Activated T-cell treated with anti-CD3 and anti-CD28 coated beads for 24 hours (primary cell): ENCODE results near the gene DENND1A.

Experiments
- DNase-seq: peaks from one replicate; pipeline ENCODE4 v3.0.0-alpha.2; 2020; ENCODE audit warnings: low read depth

The DENND1A gene

GRCh38 chr9:123370526-123371227, 559.2 kb downstream of the DENND1A start:
- no peak for DNase-seq

DNA sequence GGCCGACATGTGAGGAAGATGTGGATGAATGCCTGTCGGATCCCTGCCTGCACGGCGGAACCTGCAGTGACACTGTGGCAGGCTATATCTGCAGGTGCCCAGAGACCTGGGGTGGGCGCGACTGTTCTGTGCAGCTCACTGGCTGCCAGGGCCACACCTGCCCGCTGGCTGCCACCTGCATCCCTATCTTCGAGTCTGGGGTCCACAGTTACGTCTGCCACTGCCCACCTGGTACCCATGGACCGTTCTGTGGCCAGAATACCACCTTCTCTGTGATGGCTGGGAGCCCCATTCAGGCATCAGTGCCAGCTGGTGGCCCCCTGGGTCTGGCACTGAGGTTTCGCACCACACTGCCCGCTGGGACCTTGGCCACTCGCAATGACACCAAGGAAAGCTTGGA, 559.8 kb downstream of the DENND1A start:
- no peak for DNase-seq

DNA sequence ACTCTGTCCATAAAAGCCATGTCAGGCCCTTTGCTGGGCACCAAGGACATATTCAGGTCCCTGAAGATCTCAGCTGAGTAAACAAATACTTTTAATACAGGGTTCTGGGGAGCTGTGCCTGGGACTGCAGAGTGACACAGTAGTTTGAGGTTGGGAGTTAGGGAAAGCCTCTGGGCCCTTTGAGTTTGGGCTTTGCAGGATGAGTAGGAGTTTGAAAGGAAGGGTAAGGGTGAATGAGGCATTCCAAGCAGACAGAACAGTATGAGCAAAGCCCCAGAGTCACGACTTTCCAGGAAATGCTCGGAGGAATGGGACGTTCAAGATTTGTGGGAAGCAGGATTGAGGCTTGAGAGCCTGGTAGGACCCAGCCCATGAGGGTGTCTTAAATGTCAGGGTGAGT, 560.6 kb downstream of the DENND1A start:
- no peak for DNase-seq

GRCh38 chr9:123368536-123369153, 561.3 kb downstream of the DENND1A start:
- DNase-seq = no peak

DNA sequence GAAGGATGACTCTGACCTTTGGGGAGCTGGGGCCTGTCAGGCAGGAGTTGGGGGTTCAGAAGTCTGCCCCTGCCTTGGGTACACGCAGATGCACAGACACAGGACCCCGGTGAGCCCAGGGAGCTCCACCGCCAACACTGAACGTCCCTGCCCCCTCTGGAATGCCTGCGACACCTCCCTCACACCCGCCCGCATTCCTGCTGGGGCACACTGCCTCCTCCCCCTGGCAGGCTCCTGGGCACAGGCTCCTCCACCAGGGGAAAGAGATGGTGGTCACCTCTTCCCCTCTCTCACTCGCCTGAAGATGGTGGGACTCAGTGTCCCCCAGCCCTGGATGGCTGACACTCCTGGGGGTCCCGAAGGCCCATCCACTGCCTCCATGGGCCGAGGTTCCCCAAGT, 561.9 kb downstream of the DENND1A start:
- no peak for DNase-seq

GRCh38 chr9:123365881-123366528, 563.9 kb downstream of the DENND1A start:
- no peak for DNase-seq

- DNase-seq = no peak
These were observed 564.5 kb downstream of the DENND1A start for GRCh38 chr9:123365287-123365880.

DNA sequence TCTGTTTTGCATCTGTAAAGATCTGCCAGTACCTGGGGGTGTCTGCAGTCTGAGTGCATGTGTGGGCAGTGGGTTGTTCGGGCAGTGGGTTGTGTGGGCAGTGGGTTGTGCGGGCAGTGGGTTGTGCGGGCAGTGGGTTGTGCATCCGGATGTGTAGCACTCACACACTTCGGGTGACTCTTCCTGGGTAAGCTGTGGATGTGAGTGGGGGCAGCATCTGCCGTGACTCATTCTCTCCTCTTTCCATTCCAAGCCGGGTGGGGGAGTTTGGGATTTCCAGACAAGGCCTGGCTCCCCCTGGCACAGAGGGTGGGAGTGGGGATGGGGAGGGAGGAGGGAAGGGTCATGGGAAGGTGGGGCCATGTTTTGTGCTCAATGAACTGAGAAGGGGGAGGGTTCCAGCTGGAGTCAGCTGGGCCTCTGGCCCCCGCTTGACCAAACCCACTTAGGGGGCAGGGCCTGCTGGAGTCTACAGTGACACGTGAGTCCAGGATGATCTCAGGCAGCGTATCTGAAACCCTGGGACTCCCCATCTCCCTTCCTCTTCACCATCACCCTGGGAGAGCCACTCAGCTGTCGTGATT, 565.6 kb downstream of the DENND1A start:
- DNase-seq = no peak

- DNase-seq = no peak
These were observed 567.1 kb downstream of the DENND1A start for GRCh38 chr9:123362856-123363255.

- no peak for DNase-seq
These were observed 568.0 kb downstream of the DENND1A start for GRCh38 chr9:123361731-123362510.

DNA sequence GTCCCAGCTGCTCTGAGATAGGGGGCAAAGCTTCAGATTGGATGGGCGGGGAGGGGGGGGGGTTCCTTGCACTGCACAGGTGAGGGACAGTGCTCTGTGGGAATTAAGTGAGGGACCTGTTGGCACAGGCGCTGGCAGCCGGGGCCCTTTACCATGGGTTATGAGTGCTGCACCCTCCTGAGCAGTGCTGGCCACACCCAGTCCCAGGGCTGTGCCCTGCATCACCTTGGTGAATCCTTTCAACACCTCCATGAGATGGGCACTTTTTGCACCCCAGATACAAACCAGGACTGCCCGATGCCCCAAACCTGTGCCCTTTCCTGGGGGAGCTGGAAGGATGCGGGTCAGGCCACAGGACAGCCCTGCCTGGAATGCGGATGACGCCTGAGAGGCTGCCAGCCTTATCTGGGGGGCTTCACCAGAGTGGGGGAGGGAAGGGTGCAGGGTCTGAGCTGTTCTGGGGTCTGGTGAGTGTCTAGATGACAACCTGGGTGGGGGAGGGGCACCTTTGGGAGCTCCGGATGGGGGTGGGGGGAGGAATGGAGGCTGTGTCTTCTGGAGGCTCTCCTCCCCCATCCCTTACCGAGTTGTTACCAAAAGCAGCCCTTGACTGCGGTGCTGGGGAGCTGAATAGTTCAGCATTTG, 568.7 kb downstream of the DENND1A start:
- DNase-seq = no peak

DNA sequence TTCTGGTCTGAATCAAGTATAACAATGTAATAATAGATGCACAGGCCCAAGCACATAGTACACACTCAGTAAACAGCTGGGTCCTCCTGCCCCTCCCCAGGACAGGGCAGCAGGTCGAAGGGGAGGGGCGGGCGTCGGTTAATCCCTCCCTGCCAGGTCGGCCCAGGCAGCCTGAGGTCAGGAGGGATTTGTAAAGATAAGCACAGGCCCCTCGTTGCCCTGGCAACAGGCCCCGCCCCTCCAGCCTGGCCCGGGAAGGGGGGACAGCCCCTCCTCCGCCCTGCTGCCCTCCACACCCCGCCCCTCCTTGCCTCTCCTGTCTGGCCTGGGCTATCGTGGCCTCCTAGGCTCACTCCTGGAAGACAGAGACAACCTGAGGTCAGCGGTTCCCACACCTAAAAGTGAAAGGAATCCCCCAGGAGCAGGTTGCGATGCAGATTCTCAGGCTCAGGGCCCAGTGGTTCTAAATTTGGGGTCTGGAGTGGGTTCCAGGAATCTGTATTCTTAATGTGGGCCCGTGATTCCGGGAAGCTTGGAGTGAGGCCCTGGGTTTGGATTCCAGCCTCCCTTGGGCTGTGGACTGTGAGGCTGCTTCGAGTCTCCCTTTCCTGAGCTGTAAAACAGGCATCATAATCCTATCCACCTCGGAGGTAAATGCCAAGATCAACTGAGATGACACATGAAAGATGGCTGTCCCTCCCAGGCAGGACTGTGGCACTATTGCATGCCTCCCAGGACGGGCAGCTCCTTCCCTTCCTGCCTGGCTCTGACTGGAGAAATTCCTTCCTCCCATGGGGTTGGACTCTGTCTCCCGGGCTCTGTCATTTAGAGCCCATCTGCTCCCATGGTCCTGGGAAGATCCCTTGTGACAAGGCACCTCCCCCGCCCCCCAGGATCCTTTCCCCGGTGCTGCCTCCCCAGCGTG, 569.5 kb downstream of the DENND1A start:
- DNase-seq = no peak

GRCh38 chr9:123359546-123359945, 570.4 kb downstream of the DENND1A start:
- no peak for DNase-seq

- no peak for DNase-seq
These were observed 570.8 kb downstream of the DENND1A start for GRCh38 chr9:123359106-123359505.

DNA sequence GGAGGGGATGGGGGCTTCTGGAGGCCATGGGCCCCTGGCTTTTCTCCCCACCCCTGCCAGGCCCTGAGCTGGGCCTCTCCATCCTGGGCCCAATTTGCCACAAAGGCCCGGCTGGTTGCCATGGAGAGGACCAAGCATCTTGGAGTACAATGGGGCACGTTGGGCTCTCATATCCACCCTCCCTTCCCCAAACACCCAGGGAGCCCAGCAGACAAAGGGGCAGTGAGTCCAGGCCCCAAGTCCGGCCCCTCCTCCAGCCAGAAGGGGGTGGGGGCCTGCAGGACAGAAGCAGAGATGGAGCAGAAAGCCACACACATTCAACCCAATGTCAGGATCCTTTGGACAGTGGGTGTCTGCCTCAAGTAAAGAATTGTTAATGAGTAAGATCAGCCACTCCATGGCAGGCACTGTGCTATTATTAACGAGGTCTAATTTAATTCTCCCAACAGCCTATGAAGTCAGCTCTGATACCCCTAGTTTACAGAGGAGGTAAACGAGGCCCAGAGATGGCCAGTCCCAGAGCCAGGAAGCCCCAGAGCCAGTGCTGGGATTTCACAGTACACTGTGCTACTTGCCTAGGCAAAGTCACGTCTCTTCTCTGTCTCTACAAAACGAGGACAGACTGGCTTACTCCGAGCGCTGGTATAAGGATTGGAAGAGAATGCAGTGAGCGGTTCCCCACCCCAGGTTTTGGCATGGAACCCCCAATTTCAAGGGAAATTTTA, 571.6 kb downstream of the DENND1A start:
- no peak for DNase-seq

GRCh38 chr9:123357743-123358059, 572.2 kb downstream of the DENND1A start:
- no peak for DNase-seq

- no peak for DNase-seq
These were observed 572.8 kb downstream of the DENND1A start for GRCh38 chr9:123356851-123357742.

DNA sequence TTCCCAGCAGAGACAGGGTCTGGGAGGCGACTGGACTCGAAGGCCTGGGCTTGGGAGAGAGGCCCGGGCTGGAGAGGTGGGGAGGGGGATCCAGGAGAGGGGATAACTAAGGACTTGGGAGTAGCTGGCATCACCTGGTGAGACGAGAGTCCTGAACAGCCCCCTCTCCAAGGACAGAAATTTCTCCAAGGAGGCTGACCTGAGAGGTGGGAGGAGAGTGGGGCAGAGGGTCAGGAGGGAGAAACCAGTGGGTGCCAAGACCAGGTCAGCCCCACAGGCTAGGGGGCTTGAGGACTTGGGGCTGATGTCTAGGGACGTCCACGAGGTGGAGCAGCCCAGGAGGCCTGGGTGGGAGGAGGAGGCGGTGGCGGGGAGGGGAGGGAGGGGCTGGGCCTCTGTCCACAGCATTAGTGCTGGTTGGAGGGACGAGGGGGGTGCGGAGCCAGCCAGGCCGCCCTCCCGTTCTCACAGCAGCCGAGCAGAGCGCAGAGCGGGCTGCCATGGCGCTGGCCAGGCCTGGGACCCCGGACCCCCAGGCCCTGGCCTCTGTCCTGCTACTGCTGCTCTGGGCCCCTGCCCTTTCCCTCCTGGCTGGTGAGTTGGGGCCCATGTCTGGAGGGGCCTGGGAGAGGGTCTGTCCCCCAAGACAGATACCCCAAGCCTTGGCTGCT, 574.0 kb downstream of the DENND1A start, which contains the start of gene CRB2:
Gene CRB2 (plus strand): TSS at position 437 of the 671 bp plus-strand sequence. CDS start 64 bp downstream, at position 501.
- no peak for DNase-seq
